Epithelial cell of proximal tubule (primary cell): ENCODE measurements around the gene ACTR5. TPM values are rescaled to one million over a fixed set of nuclear protein-coding genes. Genes with fewer than 3 reads are reported as not detected.

Experiments
- DNase-seq: peaks from one replicate; pipeline ENCODE4 v3.0.0-alpha.2; 2011; ENCODE audit warnings: low read depth
- H3K4me3 ChIP-seq: 2 replicates; pipeline ENCODE4 v1.5.1; 2011; ENCODE audit warnings: low read depth, mild to moderate bottlenecking, low read length
- total RNA-seq: library from RNA; depleted of rRNA; stranded (reverse); fragments of >200 nt; gene quantifications from 2 replicates; pipeline ENCODE4 v1.2.3, GENCODE V29; 2015
- TF ChIP-seq, protein P1 (sequence below): conservative IDR thresholded peaks from 2 replicates; pipeline ENCODE4 v1.5.1; 2012; ENCODE audit warnings: low read depth, mild to moderate bottlenecking, low read length

ACTR5 gene
- total RNA-seq, 1 donor from 2014 or later: 10.0 TPM

- no peak for DNase-seq
- no peak overlapping the region for H3K4me3 ChIP-seq
- TF ChIP-seq, protein P1, sequence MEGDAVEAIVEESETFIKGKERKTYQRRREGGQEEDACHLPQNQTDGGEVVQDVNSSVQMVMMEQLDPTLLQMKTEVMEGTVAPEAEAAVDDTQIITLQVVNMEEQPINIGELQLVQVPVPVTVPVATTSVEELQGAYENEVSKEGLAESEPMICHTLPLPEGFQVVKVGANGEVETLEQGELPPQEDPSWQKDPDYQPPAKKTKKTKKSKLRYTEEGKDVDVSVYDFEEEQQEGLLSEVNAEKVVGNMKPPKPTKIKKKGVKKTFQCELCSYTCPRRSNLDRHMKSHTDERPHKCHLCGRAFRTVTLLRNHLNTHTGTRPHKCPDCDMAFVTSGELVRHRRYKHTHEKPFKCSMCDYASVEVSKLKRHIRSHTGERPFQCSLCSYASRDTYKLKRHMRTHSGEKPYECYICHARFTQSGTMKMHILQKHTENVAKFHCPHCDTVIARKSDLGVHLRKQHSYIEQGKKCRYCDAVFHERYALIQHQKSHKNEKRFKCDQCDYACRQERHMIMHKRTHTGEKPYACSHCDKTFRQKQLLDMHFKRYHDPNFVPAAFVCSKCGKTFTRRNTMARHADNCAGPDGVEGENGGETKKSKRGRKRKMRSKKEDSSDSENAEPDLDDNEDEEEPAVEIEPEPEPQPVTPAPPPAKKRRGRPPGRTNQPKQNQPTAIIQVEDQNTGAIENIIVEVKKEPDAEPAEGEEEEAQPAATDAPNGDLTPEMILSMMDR: peak; percentile 13
These were observed 22.9 kb upstream of the ACTR5 start for GRCh38 chr20:38725148-38725901.

- H3K4me3 ChIP-seq: no peak overlapping the region
- DNase-seq: no peak
- TF ChIP-seq, protein P1: peak; percentile 48
These were observed 22.1 kb upstream of the ACTR5 start for GRCh38 chr20:38725931-38726803.

DNA sequence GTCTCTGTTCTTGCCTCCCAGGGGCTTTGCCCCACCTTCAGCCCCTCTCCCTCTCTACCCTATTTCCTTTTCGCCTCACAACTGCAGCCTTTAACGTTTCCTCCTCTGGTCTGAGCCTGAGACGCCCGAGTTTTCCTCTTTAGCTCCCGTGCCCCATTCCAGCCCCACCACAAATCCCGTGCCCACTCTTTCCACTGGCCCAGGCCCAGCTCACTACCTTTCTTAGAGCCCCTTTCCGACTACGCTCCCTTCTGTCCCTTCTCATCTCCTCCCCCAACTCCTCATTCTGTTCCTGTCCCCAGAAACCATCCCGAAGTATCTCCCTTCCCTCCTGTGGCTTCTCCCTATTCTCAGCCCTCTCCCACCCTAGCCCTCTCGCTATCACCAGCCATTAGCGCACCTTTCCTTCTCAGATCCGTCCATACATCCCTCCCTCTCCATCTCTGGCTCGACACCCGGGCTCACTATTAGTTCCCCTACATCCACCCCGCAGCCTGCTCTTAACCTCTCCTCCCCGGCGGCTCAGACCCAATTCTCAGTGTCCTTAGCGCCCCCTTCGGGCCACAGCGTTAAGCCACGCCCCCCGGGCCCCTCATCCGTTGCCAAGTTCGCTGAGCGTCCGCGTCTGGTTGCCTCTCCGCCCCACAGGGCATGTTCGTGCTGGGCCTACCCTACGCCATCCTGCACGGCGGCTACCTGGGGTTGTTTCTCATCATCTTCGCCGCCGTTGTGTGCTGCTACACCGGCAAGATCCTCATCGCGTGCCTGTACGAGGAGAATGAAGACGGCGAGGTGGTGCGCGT is 21.3 kb upstream of the ACTR5 start:
- TF ChIP-seq, protein P1: peak; percentile 30
- no peak for DNase-seq

DNA sequence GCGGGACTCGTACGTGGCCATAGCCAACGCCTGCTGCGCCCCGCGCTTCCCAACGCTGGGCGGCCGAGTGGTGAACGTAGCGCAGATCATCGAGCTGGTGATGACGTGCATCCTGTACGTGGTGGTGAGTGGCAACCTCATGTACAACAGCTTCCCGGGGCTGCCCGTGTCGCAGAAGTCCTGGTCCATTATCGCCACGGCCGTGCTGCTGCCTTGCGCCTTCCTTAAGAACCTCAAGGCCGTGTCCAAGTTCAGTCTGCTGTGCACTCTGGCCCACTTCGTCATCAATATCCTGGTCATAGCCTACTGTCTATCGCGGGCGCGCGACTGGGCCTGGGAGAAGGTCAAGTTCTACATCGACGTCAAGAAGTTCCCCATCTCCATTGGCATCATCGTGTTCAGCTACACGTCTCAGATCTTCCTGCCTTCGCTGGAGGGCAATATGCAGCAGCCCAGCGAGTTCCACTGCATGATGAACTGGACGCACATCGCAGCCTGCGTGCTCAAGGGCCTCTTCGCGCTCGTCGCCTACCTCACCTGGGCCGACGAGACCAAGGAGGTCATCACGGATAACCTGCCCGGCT is 20.6 kb upstream of the ACTR5 start:
- DNase-seq: no peak
- TF ChIP-seq, protein P1: no peak
- no peak overlapping the region for H3K4me3 ChIP-seq

More for the DNA sequence above, 21.3 kb upstream of the ACTR5 start:
- no peak overlapping the region for H3K4me3 ChIP-seq

GRCh38 chr20:38728191-38728781 is 20.0 kb upstream of the ACTR5 start:
- DNase-seq: no peak
- TF ChIP-seq, protein P1: no peak
- no peak overlapping the region for H3K4me3 ChIP-seq
